ENCODE results near the gene LGALS4. TPM values are rescaled to one million over a fixed set of nuclear protein-coding genes. Genes with fewer than 3 reads are reported as not detected.
A peak's percentile ranks its signal among the peaks of the same experiment; 100 is the strongest.
"Not testable (repeated sequence)": the region's sequence is repeated elsewhere in the genome, so short reads cannot be mapped to it uniquely, and the experiment has no call there.

Gene LGALS4
- polyA plus RNA-seq, 10 donors = 0.45 to 2.7 (median 0.90) TPM

DNA sequence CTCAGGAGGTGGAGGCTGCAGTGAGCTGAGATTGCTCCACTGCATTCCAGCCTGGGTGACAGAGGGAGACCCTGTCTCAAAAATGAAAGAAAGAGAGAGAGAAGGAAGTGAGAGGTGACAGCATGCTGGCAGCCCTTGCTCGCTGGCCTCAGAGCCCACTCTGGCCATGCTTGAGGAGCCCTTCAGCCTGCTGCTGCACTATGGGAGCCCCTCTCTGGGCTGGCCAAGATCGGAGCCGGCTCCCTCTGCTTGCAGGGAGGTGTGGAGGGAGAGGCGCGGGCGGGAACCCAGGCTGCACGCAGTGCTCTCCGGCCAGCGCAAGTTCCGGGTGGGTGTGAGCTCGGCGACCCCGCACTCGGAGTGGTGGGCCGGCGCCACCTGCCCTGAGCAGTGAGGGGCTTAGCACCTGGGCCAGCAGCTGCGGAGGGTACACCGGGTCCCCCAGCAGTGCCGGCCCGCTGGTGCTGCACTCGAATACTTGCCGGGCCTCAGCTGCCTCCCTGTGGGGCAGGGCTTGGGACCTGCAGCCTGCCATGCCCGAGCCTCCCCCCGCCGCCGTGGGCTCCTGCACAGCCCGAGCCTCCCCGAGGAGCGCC, 8.6 kb upstream of the LGALS4 start:
- not testable (repeated sequence) for DNase-seq

DNA sequence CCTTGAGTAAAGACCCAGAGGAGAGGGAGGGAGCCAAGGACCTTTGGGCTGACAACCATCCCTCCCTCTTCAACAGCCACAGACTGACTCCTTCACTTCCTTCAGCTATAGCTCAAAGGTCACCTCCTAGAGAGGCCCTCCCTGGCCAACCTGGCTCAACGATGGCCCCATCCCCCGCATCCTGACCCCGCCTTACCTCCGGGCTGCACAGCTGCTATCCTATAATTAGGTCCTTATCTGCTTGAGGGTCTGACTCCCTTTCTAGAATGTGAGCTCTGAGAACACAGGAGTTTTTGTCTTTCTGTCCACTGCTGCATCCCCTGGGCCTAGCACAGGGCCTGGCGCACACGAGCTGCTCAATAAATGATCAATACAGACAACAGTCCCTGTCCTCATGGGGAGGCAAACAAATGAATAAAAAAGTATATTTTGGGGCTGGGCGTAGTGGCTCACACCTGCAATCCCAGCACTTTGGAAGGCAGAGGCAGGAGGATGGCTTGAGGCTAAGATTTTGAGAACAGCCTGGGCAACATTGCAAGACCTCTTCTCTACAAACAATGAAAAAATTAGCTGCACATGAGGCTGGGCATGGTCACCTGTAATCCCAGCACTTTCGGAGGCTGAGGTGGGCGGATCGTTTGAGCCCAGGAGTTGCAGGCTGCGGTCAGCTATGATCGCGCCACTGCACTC, 6.6 kb upstream of the LGALS4 start:
- DNase-seq = peak in 1 of 3 donors; percentile 30

DNA sequence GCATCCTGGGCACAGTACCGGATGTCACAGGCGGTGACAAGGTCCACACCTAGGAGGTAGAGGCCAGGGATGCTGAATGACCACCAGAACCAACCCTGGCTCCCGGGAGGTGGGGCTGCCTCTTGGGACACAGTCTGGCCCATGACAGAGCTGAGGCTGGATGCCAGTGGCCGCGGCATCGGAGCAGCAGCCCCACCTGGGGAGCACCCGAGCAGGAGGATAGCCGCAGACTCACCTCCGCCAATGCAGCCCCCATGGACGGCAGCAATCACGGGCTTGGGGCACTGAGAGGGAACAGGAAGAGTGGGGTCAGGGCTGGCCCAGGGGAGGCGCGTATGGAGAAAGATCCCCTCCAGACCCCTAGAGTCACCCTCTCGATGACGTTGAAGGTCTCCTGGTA, 4.3 kb upstream of the LGALS4 start:
- no peak for DNase-seq

DNA sequence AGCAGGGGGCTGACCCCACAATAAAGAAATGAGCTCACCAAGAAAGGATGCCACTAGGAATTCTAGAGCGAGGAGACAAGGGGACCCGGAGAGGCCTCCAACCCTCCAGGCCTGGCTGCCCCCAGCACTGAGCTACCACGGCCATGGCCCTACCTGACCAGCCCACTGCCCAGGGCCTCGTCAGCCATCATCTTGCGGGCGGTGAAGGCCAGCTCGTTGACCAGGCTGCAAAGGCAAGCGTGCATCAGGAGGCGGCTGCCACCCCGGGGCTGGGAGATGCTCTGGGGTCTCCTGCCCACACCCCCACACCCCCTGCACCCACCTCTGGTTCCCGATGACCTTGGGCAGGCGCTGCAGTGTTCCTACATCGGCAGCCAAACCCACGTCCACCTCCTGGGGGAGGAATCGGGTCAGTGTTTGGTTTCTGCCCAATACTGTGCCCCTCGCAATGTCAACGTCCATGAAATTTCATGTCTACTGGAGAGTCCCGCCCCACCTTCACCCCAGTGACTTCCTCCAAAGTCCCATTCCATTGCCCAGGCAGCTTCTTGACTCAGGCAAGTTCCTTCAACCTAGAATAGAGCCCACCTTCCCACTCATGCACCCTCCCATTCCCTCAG, 3.5 kb upstream of the LGALS4 start:
- no peak for DNase-seq

DNA sequence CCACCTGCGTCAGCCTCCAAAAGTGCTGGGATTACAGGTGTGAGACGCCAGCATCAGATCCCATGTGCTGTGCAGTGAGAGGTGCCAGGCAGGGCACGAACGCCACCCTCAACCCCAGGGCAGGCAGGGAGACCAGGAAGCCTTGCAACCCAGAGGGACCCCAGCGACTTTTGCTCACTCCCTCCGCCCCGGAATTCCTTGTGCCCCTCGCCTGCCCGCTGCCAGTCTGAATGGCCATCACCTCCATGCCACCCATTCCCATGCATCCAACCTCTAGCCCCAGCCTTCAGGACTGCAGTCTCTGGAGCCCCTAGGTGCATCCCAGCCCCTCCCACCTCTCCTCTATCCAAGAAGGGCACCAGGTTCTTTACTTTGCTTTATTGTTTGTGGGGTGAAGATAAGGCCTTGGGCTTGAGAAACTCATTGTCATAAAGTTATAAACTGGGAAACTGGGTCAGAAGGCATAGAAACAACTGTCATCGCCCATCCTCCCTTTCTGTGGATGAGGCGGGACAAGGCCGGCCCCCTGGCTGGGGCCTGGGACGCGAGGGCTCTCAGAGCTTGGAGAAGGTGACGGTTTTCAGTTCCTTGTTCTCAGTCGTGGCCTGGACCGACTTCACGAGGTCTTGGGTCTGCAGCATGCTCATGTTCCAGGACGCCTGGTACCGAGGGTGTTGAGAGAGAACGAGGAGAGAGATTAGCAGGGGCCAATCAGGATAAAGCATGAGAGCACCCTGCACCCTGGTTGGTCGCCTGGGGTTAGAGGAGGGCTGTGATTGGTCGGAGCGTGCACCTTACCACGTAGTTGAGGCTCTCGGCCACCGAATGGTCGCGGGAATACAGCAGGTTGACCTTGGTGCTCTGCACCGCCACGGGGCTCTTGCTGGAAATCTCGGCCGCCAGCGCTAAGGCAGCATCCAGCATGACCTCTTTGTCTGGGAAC, 2.6 kb upstream of the LGALS4 start:
- no peak for DNase-seq

DNA sequence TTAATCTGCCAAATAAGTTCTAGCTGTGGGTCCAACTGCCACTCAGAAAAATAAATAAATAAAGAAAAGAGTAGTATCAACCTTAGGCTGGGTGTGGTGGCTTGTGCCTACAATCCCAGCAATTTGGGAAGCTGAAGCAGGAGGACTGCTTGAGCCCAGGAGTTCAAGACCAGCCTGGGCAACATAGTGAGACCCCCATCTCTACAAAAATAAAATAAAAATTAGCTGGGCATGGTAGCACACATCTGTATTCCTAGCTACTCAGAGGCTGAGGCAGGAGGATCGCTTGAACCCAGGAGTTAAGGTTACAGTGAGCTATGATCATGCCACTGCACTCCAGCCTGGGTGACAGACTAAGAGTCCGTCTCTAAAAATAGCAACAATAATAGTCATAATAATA, 1.2 kb upstream of the LGALS4 start:
- not testable (repeated sequence) for DNase-seq

DNA sequence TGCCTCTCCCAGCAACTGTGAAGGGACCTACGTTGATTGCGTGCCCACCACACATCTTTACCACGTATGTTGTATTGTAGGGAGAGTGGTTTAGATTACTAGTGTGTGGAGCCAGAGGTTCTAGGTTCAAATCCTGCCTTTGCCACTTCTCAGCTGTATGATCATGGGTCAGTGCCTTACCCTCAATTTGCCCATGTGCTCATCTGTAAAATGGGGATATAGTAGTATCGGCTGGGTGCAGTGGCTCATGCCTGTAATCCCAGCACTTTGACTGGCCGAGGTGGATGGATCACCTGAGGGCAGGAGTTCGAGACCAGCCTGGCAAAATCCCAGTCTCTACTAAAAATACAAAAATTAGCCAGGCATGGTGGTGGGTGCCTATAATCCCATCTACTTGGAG, 578 bp upstream of the LGALS4 start:
- no peak for DNase-seq

DNA sequence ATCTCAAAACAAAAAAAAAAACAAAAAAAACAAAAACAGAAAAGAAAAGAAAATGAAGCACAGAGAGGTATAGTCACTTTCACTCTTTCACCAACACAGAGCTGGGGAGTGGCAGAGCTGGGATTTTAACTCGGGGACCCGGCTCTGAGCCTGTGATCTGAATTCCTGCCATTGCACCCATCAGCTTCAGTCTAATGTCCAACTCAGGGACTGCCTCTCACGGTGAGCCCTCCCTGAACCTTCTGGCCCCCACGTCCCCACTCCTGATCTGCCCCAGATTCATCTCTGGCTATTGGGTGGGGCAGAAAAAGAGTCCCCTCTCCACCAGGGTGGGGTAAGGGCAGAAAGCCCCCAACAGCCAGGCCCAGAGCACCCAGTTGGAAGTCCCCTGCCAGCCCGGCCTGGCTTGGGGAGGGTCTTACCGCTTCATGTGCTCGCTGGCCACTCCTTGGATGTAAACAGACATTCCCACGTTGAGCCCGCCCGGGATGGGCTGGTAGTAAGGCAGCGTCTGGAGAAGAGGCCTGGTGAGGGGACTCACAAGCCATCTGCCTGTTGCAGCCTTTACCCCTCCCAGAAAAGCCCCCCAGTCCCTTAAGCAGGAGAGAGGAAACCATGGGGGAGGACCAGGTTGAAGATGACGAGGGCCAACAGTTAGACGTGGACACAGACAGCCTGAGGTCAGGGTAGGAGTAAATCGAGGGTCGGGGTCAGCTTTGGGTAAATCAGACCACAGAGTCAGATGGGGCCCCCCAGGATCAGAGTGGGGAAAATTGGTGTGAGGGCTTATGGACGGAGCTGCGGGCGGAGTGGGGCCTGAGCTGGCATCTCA, 520 bp downstream of the LGALS4 start:
- DNase-seq = no peak

DNA sequence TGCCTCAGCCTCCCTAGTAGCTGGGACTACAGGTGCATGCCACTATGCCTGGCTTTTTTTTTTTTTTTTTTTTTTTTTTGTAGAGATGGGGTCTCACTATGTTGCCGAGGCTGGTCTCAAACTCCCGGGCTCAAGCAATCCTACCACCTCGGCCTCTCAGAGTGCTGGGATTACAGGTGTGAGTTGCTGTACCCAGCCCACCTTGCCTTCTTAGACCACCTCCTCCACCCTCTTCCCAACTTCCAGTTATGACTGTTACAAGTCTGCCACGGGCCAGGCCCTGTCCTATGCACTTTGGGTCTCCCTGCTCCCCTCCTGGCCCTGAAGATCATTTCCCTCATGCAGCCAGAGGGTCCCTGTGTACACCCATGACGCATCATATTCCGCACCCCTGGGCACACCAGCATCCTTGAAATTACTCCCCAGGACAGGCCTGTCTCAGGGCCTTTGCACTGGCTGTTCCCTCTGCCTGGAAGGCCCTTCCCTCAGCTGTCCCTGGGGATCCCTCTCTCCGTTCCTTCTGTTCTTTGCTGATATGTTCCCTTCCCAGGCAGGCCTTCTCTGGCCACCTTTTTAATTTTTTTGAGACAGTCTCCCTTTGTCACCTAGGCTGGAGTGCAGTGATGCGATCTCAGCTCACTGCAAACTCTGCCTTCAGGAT, 3.0 kb downstream of the LGALS4 start:
- DNase-seq = no peak

DNA sequence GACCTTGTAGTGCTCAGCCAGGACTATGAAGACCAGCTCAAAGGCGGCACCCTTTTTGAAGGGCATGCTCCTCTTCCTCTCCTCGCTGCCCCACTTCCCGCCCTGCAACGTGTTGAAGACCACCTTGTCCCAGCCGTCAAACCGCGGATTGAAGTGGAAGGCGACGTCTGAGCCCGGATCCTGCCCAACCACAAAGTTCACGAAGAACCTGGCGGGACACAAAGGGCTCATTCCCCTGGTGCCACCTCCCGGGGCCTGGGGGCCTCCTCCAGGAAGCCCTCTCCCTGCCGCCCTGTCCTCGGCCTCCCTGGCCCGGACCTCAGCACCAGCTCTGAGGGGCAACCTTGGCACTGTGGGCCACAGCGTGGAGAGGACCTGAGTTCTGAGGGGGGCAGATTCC, 4.0 kb downstream of the LGALS4 start:
- no peak for DNase-seq

DNA sequence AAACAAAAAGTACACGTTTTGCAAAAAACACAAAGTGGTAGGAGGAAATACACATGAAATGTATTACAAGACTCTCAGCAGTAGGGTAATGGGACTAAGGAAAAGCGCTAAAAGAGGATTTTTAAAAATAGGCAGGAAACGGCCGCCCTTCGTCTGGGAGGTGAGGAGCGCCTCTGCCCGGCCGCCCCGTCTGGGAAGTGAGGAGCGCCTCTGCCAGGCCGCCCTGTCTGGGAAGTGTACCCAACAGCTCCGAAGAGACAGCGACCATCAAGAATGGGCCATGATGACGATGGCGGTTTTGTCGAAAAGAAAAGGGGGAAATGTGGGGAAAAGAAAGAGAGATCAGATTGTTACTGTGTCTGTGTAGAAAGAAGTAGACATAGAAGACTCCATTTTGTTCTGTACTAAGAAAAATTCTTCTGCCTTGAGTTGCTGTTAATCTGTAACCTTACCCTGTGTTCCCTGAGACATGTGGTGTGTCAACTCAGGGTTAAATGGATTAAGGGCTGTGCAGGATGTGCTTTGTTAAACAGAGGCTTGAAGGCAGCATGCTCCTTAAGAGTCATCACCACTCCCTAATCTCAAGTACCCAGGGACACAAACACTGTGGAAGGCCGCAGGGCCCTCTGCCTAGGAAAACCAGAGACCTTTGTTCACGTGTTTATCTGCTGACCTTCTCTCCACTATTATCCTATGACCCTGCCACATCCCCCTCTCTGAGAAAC, 5.2 kb downstream of the LGALS4 start:
- not testable (repeated sequence) for DNase-seq

DNA sequence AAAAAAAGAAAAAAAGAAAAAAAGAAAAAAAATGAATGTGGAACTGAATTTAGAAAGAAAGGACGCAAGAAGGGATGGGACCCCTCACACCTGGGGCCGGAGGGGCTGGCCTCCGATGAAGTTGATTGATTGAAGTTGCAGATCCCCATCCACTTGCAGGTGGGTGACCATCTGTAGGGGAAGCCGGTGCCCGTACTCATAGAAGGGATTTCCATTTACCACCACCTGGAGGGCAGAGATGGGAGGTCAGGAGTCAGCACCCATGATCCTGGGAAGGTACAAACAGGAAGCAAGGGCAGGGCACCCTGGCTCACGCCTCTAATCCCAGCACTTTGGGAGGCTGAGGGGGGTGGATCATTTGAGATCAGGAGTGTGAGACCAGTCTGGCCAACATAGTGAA, 6.4 kb downstream of the LGALS4 start:
- DNase-seq = no peak

DNA sequence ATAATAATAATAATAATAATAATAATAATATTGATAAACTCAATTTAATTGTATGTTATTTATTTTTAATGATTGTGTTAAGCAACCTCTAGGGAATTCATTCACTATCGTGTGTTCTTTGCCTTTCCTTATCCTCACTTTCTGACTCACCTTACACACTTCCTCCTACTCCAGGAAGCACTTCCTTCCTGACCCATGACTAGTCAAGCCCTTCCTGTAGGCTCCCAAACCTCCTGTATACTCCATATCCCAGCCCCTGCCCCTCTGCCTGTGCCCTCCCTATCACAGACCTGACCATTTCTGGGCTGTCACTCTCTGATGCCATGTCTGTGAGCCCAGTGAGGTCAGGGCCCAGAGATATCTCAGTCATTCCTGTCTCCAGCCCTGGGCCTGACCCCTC, 7.6 kb downstream of the LGALS4 start:
- DNase-seq = no peak

DNA sequence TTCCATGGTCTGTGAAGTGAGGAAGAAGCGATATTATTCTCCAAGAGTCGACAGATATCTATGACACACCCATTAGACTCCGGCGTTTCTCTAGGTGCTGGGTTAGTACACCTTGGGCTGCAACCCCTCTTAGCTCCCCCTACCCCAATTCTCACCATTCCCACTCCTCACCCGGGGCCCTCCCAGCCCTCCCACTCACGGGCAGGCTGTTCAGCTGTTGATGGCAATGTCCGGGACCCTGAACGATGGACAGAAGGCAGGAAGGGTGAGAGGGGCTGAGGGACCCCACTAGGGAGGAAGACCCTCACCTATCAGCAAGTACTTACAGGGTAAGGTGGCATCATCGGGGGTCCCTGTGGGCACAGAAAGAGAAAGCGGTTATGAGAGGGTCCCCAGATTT, 9.2 kb downstream of the LGALS4 start:
- DNase-seq = no peak

DNA sequence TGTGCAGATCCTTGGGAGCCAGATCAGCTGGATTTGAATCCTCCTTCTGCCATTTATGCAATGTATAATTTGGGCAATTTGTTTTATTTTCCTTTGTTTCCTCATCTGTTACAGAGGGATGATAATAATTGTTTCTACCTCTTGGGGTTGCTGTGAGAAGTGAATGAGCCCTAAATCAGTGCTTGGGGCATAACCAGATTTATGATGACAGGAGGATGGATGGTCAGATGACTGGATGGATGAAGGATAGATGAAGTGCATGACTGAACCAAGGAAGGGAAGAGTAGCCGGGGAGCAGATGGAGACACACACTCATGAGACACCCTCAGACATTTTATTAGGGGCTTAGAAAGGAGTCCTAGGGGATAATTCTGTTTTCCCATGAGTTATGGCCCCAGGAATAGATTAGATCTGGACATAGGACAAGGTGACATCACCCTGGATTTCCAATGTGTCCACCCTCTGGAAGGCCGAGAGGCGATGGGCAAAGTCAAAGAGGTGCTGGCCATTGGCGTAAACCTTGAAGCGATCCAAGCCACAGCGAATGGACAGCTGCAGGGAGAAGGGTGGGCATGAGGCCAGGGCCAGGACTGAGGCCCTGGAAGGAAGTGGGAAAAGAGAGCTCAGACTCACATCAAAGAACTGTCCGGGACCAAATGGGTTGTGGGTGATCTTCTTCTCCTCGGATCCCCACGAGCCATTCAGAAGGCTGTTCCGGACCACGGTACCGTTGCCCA, 11.2 kb downstream of the LGALS4 start:
- DNase-seq = no peak

DNA sequence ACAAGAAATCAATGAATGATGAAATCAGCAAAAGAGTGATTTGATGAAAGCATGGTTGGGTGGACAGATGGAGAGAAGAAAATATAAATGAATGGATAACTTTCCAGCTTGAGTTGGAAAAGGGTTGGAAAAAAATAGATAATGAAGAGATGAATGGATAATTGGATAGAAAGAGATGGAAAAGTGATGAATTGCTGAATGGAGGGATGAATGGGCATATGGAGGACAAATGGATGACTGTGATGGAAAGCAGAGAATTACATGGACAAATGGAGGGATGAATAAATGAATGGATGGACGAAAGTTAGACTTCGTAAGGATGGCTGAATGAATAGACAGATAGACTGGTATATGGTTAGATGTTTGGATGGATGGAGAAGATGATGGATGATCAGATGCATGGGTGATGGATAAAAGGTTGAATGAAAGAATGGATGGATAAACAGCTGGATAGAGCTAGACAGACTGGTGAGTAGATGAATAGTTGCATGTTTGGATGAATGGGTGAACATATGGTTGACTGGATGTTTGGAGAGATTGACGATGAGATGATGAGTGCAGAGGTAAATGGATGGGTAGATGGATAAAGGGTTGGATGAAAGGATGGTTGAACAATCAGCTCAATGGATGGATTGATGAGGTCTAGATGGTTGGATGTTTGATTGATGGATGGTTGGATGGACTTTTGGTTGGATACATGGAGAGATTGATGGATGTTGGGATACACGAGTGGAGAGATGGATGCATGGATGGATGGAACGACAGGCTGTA, 12.0 kb downstream of the LGALS4 start:
- no peak for DNase-seq

DNA sequence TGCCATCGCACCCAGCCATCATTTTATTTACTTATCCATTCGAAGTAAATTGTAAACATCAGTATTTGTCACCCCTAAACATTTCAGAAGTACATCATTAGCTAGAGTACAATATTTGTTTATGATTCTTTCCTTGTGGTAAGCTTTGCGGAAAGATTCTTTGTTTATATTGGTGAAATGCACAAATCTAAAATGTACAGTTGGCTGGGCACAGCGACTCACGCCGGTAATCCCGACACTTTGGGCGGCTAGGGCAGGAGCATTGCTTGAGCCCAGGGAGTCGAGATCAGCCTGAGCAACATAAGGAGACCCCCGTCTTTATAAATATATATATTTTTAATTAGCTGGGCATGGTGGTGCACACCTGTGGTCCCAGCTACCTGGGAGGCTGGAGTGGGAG, 13.6 kb downstream of the LGALS4 start:
- DNase-seq = no peak

DNA sequence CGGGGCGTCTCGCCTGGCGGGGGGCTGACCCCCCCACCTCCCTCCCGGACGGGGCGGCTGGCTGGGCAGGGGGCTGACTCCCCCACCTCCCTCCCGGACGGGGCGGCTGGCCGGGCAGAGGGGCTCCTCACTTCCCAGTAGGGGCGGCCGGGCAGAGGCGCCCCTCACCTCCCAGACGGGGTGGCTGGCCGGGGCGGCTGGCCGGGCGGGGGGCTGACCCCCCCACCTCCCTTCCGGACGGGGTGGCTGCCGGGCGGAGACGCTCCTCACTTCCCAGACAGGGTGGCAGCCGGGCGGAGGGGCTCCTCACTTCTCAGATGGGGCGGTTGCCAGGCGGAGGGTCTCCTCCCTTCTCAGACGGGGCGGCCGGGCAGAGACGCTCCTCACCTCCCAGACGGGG, 15.0 kb downstream of the LGALS4 start:
- DNase-seq = not testable (repeated sequence)

DNA sequence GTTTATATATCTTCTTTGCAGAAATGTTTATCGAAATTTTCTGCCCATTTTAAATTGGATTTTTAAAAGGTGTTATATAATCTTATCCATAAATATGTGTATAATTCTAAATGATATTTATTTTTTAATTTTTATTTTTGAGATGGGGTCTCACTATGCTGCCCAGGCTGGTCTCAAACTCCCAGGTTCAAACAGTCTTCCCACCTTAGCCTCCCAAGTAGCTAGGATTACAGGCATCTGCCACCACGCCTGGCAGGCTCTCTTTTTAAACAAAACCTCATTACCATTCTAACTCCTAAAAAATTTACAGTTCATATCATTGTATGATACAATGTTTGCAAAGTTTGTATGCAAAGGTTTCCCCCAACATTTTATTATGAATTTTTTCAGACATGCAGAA, 16.6 kb downstream of the LGALS4 start:
- no peak for DNase-seq
